CD4-positive, alpha-beta T cell treated with Interferon gamma for 1 hour (primary cell): ENCODE data around the gene CRTAC1.

ENCODE experiments used
- DNase-seq: peaks from one replicate; pipeline ENCODE4 v3.0.0-alpha.2; 2020

The CRTAC1 gene

GRCh38 chr10:97826892-97827291 is 203.5 kb downstream of the CRTAC1 start:
- DNase-seq: no peak

GRCh38 chr10:97825020-97825760 is 205.2 kb downstream of the CRTAC1 start:
- DNase-seq: no peak

GRCh38 chr10:97823734-97824133 is 206.7 kb downstream of the CRTAC1 start:
- no peak for DNase-seq

GRCh38 chr10:97822261-97822687 is 208.1 kb downstream of the CRTAC1 start:
- no peak for DNase-seq

- DNase-seq: no peak
Measured at GRCh38 chr10:97821308-97822038, 208.9 kb downstream of the CRTAC1 start.

GRCh38 chr10:97820096-97820704 is 210.2 kb downstream of the CRTAC1 start:
- no peak for DNase-seq

- DNase-seq: no peak
Measured at GRCh38 chr10:97818572-97818971, 211.8 kb downstream of the CRTAC1 start.

GRCh38 chr10:97816609-97817008 is 213.8 kb downstream of the CRTAC1 start:
- no peak for DNase-seq
